GM12878 (cell line): ENCODE measurements around the gene ZSCAN18. TPM values are rescaled to one million over a fixed set of nuclear protein-coding genes. Genes with fewer than 3 reads are reported as not detected.

Experiments used
- ATAC-seq: fragments of 200-7000 bp; cut with Tn5 transposase; 3 replicates; pipeline ENCODE4 v1.9.1; 2020; ENCODE audit warnings: mild to moderate bottlenecking, moderate library complexity
- BruUV-seq: library from RNA; stranded (reverse); fragments of 400-500 nt; replicated peaks from 2 replicates; lab custom pipeline; 2021; lab: Mats Ljungman, UMichigan
- CTCF ChIA-PET: fragments of 300-600 bp; sonication (Branson Sonifier 250); formaldehyde crosslinking; extraction: SDS; loops from one replicate; lab custom pipeline; 2021; ENCODE audit warnings: inconsistent platforms; lab: Yijun Ruan, JAX
- POLR2A ChIA-PET: fragments of 350-600 bp; formaldehyde crosslinking; extraction: SDS; loops from one replicate; lab custom pipeline; 2021; ENCODE audit warnings: inconsistent platforms; lab: Charles Lee
- RAD21 ChIA-PET: fragments of 300-600 bp; sonication (Branson Sonifier 250); formaldehyde crosslinking; loops from one replicate; lab custom pipeline; 2023; ENCODE audit warnings: antibody characterized with exemption; ENCODE audit not compliant: unreplicated experiment; lab: Charles Lee
- SMC1A ChIA-PET: fragments of 300-600 bp; sonication (Branson Sonifier 250); formaldehyde crosslinking; loops from one replicate; lab custom pipeline; 2023; ENCODE audit not compliant: unreplicated experiment, uncharacterized antibody; lab: Charles Lee
- DNase-seq: peaks from one replicate; pipeline ENCODE4 v3.0.0-alpha.2; 2011; ENCODE audit warnings: low read depth, low spot score
- FAIRE-seq: peaks from 3 replicates; lab custom pipeline; 2011; peaks lifted over from hg19 to GRCh38; lab: Jason Lieb, UNC
- H2AFZ ChIP-seq: 2 replicates; pipeline ENCODE4 v1.6.0; 2011; ENCODE audit warnings: low read depth, low read length, control low read depth; ENCODE audit not compliant: control insufficient read depth
- H3K27ac ChIP-seq: 2 replicates; pipeline ENCODE4 v1.5.1; 2011; ENCODE audit warnings: control low read depth; ENCODE audit not compliant: control insufficient read depth, insufficient read depth
- H3K27me3 ChIP-seq, 2 experiments: replicated peaks in 1 of 2; 2 replicates each; pipeline versions ENCODE4 v1.6.0 to v1.6.1; 2011; ENCODE audit warnings: low read length in 1 of 2; ENCODE audit not compliant: control insufficient read depth in 2 of 2, insufficient read depth in 2 of 2
- H3K36me3 ChIP-seq, 2 experiments: 2 replicates each; pipeline ENCODE4 v1.5.1; 2011; ENCODE audit warnings: low read length in 1 of 2; ENCODE audit not compliant: control insufficient read depth in 2 of 2, insufficient read depth in 2 of 2
- H3K4me1 ChIP-seq: 2 replicates; pipeline ENCODE4 v1.6.1; 2011; ENCODE audit warnings: mild to moderate bottlenecking, low read length, moderate library complexity, mixed read lengths; ENCODE audit not compliant: control insufficient read depth, insufficient read depth
- H3K4me2 ChIP-seq: 2 replicates; pipeline ENCODE4 v1.6.0; 2011; ENCODE audit warnings: control low read depth; ENCODE audit not compliant: control insufficient read depth, insufficient read depth
- H3K4me3 ChIP-seq: fragments of 200-600 bp; sonication (generic); 2 replicates; pipeline ENCODE4 v1.5.1; 2016
- H3K79me2 ChIP-seq: 2 replicates; pipeline ENCODE4 v1.6.0; 2011; ENCODE audit warnings: low read length; ENCODE audit not compliant: control insufficient read depth, insufficient read depth
- H3K9ac ChIP-seq: 2 replicates; pipeline ENCODE4 v1.8.0; 2011; ENCODE audit warnings: low read length, control low read depth, mixed read lengths; ENCODE audit not compliant: control insufficient read depth, insufficient read depth
- H3K9me3 ChIP-seq: replicated peaks from 3 replicates; pipeline ENCODE4 v1.5.1; 2011; ENCODE audit warnings: mild to moderate bottlenecking, low read length; ENCODE audit not compliant: control insufficient read depth, insufficient read depth
- H4K20me1 ChIP-seq: 2 replicates; pipeline ENCODE4 v1.6.0; 2011; ENCODE audit not compliant: control insufficient read depth, insufficient read depth
- CEBPZ ChIP-seq: fragments of 150-350 bp; IDR thresholded peaks from 2 replicates; pipeline ENCODE4 v1.6.1; 2016; ENCODE audit warnings: low read depth, low read length
- FOS ChIP-seq: IDR thresholded peaks from 3 replicates; pipeline ENCODE4 v1.6.1; 2011; ENCODE audit warnings: borderline replicate concordance; ENCODE audit not compliant: insufficient read length; ENCODE audit errors: extremely low read depth
- GABPA ChIP-seq: IDR thresholded peaks from 2 replicates; pipeline ENCODE4 v1.6.1; 2014; ENCODE audit warnings: antibody characterized with exemption, low read depth, mild to moderate bottlenecking, inconsistent platforms
- JUND ChIP-seq: IDR thresholded peaks from 2 replicates; pipeline ENCODE4 v1.6.1; 2012; ENCODE audit warnings: low read depth, mild to moderate bottlenecking, low read length, improper control_type of control experiment, moderate library complexity
- KAT2A ChIP-seq: conservative IDR thresholded peaks from 2 replicates; pipeline ENCODE4 v1.6.1; 2011; ENCODE audit warnings: low read depth, low read length; ENCODE audit not compliant: control insufficient read depth
- MYB ChIP-seq: fragments of 150-350 bp; IDR thresholded peaks from 2 replicates; pipeline ENCODE4 v1.6.1; 2014; ENCODE audit warnings: mild to moderate bottlenecking, low read depth, low read length, borderline replicate concordance
- POLR2A ChIP-seq: IDR thresholded peaks from 2 replicates; pipeline ENCODE4 v1.6.1; 2011; ENCODE audit warnings: low read depth, mild to moderate bottlenecking, low read length
- RB1 ChIP-seq: fragments of 450-650 bp; formaldehyde crosslinking; IDR thresholded peaks from 2 replicates; pipeline ENCODE4 v1.6.1; 2017; ENCODE audit warnings: mild to moderate bottlenecking, borderline replicate concordance
- TCF12 ChIP-seq: IDR thresholded peaks from 2 replicates; pipeline ENCODE4 v1.6.1; 2011; ENCODE audit warnings: low read depth, mild to moderate bottlenecking, low read length
- ZBED1 ChIP-seq: IDR thresholded peaks from 2 replicates; pipeline ENCODE4 v1.6.1; 2016; ENCODE audit warnings: borderline replicate concordance
- ZZZ3 ChIP-seq: IDR thresholded peaks from 2 replicates; pipeline ENCODE4 v1.6.1; 2011; ENCODE audit warnings: low read depth; ENCODE audit not compliant: control insufficient read depth, insufficient read length
- WGBS: methylation state at CpG from one replicate; pipeline ENCODE4 v1.1.6; 2016; ENCODE audit warnings: low lambda C conversion rate; ENCODE audit not compliant: insufficient replicate concordance, insufficient coverage; ENCODE audit errors: missing lambda C conversion rate; 5-methylcytosine and 5-hydroxymethylcytosine counted together
- in situ Hi-C: fragments of 300-500 bp; cut with MboI; formaldehyde crosslinking; loops from 9 replicates; pipeline ENCODE4 v1.14.3; 2018; ENCODE audit warnings: mixed read lengths
- intact Hi-C: fragments of 100-400 bp; cut with micrococcal nuclease; formaldehyde crosslinking; loops from one replicate; pipeline ENCODE4 v1.14.2; 2022; ENCODE audit not compliant: unreplicated experiment
- polyA plus RNA-seq, 11 experiments: library from polyadenylated mRNA; depleted of rRNA in 4 of 11; unstranded in 6 of 11; stranded (reverse) in 5 of 11; fragments of >200 nt; fragmentation: Nextera tagmentation in 4 of 11; fragmentation: Illumina TruSeq in 1 of 11; extraction: Ambion mirVana in 4 of 11; extraction: Trizol in 1 of 11; gene quantifications; 1 replicate in 1 of 11; 2 replicates in 10 of 11; pipeline versions ENCODE4 v1.2.1 to v1.2.3, GENCODE V29; 2011 to 2016; ENCODE audit warnings: inconsistent platforms in 2 of 11, missing spikeins in 2 of 11, low read depth in 1 of 11
- total RNA-seq, 4 experiments: library from RNA; depleted of rRNA in 3 of 4; stranded (reverse); fragments of >200 nt in 3 of 4; fragmentation: Illumina TruSeq in 1 of 4; extraction: Trizol in 1 of 4; gene quantifications; 2 replicates each; pipeline versions ENCODE4 v1.2.1 to v1.2.3, GENCODE V29; 2013 to 2021
- TF ChIP-seq, protein P1 (sequence below): fragments of 450-650 bp; IDR thresholded peaks from 2 replicates; pipeline ENCODE4 v1.6.1; 2018; ENCODE audit warnings: borderline replicate concordance, mild to moderate bottlenecking; ENCODE audit not compliant: partially characterized antibody

The ZSCAN18 gene
- total and polyA plus RNA-seq, 10 of the 15 experiments (the other 5 are each of a cell fraction or from before 2014, with no cell fraction given) = 0.64 TPM; not detected in 8

DNA sequence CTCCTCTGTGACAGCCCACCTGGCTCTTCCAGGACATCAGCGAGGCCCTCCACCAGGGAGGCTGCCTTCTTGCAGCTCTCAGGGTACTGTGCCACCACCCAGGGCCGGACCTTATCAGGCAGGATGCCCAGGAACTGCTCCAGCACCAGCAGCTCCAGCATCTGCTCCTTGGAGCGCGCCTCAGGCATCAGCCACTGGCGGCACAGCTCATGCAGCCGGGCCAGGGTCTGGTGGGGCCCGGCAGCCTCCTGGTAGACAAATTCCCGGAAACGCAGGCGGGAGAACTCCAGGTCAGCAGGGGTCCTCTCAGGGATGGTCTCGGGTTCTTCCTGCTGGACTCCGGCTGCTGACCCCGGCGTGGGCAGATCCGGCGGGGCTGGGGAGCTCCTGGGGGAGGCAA lies 8.2 kb downstream of the ZSCAN18 start:
- FAIRE-seq = no peak
- H2AFZ ChIP-seq = no peak overlapping the region
- SMC1A ChIA-PET = no interaction called here
- H3K27ac ChIP-seq = no peak overlapping the region
- DNase-seq = no peak
- intact Hi-C loops = no loop called here
- no peak overlapping the region for H3K9ac ChIP-seq
- no peaks in the 10 kb centered on the region for H3K27me3 ChIP-seq
- in situ Hi-C loops = no loop called here
- H4K20me1 ChIP-seq = no peaks in the 10 kb centered on the region
- H3K4me2 ChIP-seq = no peak overlapping the region
- H3K36me3 ChIP-seq = no peaks in the 10 kb centered on the region
- CTCF ChIA-PET = no interaction called here
- no peak overlapping the region for H3K4me3 ChIP-seq
- peaks cover 1% of the 10 kb centered on the region; the same call in 1 of the 3 replicates for H3K9me3 ChIP-seq
- POLR2A ChIA-PET = no interaction called here
- no peaks in the 10 kb centered on the region for H3K79me2 ChIP-seq
- BruUV-seq = no TSS peak
- ATAC-seq = no peak
- 70% methylated on average over 16 of the region's 16 CpGs for WGBS
- no peak for TF ChIP-seq TCF12
- no peak for TF ChIP-seq FOS
- RAD21 ChIA-PET = no interaction called here
- H3K4me1 ChIP-seq = no peaks in the 10 kb centered on the region

DNA sequence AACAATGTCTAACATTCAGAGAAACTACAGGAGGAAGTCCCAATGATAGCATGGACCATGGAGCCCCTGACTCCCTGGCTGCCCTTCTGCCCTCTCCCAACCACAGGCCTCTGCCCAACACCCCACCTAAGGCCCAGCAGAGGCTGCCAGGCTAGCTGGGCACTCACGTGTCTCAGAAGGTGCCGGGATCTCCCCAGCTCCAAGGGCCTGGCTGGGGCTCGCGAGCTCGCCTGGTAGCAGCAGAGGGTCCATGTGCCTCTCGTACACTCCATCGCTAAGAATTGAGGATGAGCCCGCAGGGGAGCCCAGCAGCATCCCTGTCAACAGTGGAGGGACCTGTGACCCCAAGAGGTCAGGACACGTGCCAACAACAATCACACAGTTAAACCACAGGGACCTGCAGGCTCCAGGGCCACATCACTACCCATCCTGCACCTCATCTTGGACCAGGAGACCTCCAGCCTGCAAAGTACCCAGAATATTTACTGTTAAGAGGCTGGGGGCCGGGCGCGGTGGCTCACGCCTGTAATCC lies 9.4 kb downstream of the ZSCAN18 start:
- H3K36me3 ChIP-seq = no peaks in the 10 kb centered on the region
- H3K4me1 ChIP-seq = no peaks in the 10 kb centered on the region
- intact Hi-C loops = no loop called here
- ChIA-PET SMC1A (no interaction called here), RAD21 (interaction anchor here (0.6 kb wide), 1 partner anchor 106 kb away, joined by 3 read pairs; no protein-coding TSS in a partner anchor), POLR2A (no interaction called here), CTCF (no interaction called here)
- H3K4me3 ChIP-seq = no peak overlapping the region
- BruUV-seq = no TSS peak
- no peak for FAIRE-seq
- no peaks in the 10 kb centered on the region for H3K79me2 ChIP-seq
- no peak overlapping the region for H3K4me2 ChIP-seq
- peaks cover 1% of the 10 kb centered on the region; the same call in 1 of the 3 replicates for H3K9me3 ChIP-seq
- in situ Hi-C loops = no loop called here
- DNase-seq = no peak
- no peak overlapping the region for H2AFZ ChIP-seq
- no peak overlapping the region for H3K27ac ChIP-seq
- ATAC-seq = no peak
- WGBS = 74% methylated on average over 13 of the region's 13 CpGs
- no peak overlapping the region for H3K9ac ChIP-seq
- no peaks in the 10 kb centered on the region for H3K27me3 ChIP-seq
- H4K20me1 ChIP-seq = no peaks in the 10 kb centered on the region
- TF ChIP-seq, protein P1, sequence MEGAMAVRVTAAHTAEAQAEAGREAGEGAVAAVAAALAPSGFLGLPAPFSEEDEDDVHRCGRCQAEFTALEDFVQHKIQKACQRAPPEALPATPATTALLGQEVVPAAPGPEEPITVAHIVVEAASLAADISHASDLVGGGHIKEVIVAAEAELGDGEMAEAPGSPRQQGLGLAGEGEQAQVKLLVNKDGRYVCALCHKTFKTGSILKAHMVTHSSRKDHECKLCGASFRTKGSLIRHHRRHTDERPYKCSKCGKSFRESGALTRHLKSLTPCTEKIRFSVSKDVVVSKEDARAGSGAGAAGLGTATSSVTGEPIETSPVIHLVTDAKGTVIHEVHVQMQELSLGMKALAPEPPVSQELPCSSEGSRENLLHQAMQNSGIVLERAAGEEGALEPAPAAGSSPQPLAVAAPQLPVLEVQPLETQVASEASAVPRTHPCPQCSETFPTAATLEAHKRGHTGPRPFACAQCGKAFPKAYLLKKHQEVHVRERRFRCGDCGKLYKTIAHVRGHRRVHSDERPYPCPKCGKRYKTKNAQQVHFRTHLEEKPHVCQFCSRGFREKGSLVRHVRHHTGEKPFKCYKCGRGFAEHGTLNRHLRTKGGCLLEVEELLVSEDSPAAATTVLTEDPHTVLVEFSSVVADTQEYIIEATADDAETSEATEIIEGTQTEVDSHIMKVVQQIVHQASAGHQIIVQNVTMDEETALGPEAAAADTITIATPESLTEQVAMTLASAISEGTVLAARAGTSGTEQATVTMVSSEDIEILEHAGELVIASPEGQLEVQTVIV = no peak
- no peak for TF ChIP-seq KAT2A
- no peak for TF ChIP-seq ZBED1
- TF ChIP-seq RB1 = no peak
- no peak for TF ChIP-seq JUND
- no peak for TF ChIP-seq MYB
- no peak for TF ChIP-seq ZZZ3
- TF ChIP-seq POLR2A = no peak
- TF ChIP-seq CEBPZ = no peak
- TF ChIP-seq GABPA = no peak
